ENCODE data around the gene CEP83. TPM values are rescaled to one million over a fixed set of nuclear protein-coding genes. Genes with fewer than 3 reads are reported as not detected.

Gene CEP83
- total and polyA plus RNA-seq, 8 donors = 2.6 to 44.4 (median 15.8) TPM

DNA sequence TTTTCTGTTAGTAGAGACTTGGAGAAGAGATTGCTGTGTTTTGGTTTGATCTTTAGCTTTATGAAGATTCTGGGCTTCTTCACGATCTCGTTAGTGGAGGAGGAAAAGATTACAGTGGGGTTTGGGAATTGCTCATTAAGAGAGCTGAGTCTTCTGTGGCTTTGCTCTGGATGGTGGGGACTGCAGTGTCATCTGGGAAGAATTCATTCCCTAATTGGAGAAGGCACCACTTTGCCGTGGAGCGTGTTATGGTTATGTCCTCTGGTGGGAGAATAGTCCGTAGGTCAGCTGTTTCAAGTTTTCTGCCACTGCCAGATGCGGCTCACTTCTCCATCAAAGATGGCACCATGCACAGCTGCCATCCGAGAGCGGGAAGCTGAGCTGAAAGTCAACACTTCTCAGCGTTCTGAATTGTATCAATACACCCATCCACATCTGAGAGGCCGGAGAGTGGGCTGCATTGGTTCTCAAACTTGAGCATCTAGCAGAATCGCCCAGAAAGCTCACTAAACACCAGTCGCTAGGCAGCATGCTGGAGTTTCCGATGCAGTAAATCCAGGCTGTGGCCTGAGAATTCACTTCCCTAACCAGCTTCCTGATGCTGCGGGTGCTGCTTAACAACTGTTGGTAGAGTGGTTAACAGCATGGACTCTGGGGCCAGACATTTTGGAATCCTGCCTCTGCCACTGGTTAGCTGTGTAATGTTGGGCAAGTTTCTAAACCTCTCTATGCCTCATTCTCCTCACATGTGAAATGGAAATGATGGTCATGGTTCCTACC, 193.5 kb downstream of the CEP83 start:
- H3K4me3 ChIP-seq = no peak overlapping the region
- H3K4me1 ChIP-seq = peaks cover 16 to 46% (median 21%) of the 10 kb centered on the region in 4 donors
- H3K27me3 ChIP-seq = no peaks in the 10 kb centered on the region
- no peak for DNase-seq
- no peaks in the 10 kb centered on the region for H3K36me3 ChIP-seq
- TF ChIP-seq EP300 (IDR thresholded peaks at IDR 0.05) = no peak
- intact Hi-C loops (cut with DNase I; ENCODE audit: low total_unique reads) = no loop called here
- H3K9me3 ChIP-seq = no peaks in the 10 kb centered on the region
- WGBS, 5 donors = 82 to 96% (median 91%) methylated on average over 13 to 14 of the region's 14 CpGs
- H3K27ac ChIP-seq = peak overlapping the region in 2 of 5 donors; percentile 30 to 46

DNA sequence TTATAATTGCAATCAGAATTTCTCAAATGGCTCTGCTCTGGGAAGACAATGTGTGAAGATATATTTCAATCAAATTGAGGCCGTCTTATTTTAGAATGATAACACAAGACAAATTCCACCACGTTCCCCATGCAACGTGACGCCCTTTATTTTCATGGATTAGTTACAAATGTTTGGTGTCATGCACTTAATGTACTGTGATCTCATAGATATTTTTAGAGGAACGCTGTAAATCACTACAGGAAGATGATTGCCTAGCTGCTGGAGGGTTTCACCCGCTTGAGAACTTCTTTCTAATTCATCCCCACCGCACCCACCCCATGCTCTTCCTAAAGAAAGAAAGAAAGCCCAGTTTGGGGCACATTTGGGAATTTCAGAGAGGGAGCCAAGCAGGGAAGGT, 194.1 kb downstream of the CEP83 start:
- intact Hi-C loops (cut with DNase I; ENCODE audit: low total_unique reads) = no loop called here
- 77 to 91% (median 85%) methylated on average over 7 of the region's 7 CpGs for WGBS, 5 donors

DNA sequence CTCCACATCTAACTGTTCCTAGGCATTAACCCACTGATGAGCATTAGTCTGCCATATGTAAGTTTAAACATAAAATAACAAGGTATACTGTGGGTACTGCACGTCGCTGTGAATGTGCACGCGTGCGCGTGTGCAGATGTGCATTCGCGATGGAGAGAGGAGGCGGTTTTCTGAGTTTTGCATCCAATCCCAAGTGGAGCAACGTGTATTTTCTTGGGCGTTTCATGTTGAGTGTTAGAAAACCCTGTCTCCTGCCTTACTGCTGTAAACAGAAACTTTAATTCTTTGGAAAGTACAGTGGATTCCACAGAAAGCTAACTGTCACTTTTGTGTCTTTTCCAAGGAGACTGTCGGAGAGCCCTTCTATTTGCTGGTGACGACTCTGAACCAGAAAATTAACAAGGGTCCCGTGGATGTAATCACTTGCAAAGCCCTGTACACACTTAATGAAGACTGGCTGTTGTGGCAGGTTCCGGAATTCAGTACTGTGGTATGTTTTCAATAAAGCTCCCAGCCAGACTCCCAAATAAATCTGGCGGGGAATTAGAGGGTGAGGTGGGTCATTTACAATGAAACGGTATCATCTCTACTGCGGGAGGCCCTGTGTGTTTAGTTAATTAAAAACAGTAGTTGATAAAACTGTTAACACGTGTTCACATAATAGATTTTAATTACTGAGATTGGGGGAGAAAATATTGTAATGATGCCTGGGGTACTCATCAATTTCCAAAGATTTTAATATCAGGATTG, 194.8 kb downstream of the CEP83 start:
- peak overlapping the region in 1 of 5 donors; percentile 90 for H3K27ac ChIP-seq
- H3K4me3 ChIP-seq = no peak overlapping the region
- H3K36me3 ChIP-seq = no peaks in the 10 kb centered on the region
- H3K4me1 ChIP-seq = peaks cover 16 to 46% (median 22%) of the 10 kb centered on the region in 4 donors
- intact Hi-C loops (cut with DNase I; ENCODE audit: low total_unique reads) = no loop called here
- TF ChIP-seq EP300 (IDR thresholded peaks at IDR 0.05) = no peak
- TF ChIP-seq POLR2A (IDR thresholded peaks at IDR 0.05) = no peak
- TF ChIP-seq, protein P1, sequence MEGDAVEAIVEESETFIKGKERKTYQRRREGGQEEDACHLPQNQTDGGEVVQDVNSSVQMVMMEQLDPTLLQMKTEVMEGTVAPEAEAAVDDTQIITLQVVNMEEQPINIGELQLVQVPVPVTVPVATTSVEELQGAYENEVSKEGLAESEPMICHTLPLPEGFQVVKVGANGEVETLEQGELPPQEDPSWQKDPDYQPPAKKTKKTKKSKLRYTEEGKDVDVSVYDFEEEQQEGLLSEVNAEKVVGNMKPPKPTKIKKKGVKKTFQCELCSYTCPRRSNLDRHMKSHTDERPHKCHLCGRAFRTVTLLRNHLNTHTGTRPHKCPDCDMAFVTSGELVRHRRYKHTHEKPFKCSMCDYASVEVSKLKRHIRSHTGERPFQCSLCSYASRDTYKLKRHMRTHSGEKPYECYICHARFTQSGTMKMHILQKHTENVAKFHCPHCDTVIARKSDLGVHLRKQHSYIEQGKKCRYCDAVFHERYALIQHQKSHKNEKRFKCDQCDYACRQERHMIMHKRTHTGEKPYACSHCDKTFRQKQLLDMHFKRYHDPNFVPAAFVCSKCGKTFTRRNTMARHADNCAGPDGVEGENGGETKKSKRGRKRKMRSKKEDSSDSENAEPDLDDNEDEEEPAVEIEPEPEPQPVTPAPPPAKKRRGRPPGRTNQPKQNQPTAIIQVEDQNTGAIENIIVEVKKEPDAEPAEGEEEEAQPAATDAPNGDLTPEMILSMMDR (IDR thresholded peaks at IDR 0.05) = no peak
- TF ChIP-seq POLR2AphosphoS5 (IDR thresholded peaks at IDR 0.05) = no peak
- no peaks in the 10 kb centered on the region for H3K27me3 ChIP-seq
- H3K9me3 ChIP-seq = no peaks in the 10 kb centered on the region
- WGBS, 5 donors = 87 to 89% (median 88%) methylated on average over 19 of the region's 19 CpGs
- DNase-seq = no peak

More for the DNA sequence above, 194.1 kb downstream of the CEP83 start:
- no peaks in the 10 kb centered on the region for H3K9me3 ChIP-seq
- no peak overlapping the region for H3K4me3 ChIP-seq
- H3K36me3 ChIP-seq = no peaks in the 10 kb centered on the region
- TF ChIP-seq, protein P1 (IDR thresholded peaks at IDR 0.05) = no peak
- no peak for TF ChIP-seq POLR2AphosphoS5 (IDR thresholded peaks at IDR 0.05)
- no peak for TF ChIP-seq EP300 (IDR thresholded peaks at IDR 0.05)
- no peak for TF ChIP-seq POLR2A (IDR thresholded peaks at IDR 0.05)
- peaks cover 16 to 46% (median 22%) of the 10 kb centered on the region in 4 donors for H3K4me1 ChIP-seq
- no peak overlapping the region for H3K27ac ChIP-seq
- peak in 1 of 2 donors; percentile 36 for DNase-seq
- no peaks in the 10 kb centered on the region for H3K27me3 ChIP-seq

DNA sequence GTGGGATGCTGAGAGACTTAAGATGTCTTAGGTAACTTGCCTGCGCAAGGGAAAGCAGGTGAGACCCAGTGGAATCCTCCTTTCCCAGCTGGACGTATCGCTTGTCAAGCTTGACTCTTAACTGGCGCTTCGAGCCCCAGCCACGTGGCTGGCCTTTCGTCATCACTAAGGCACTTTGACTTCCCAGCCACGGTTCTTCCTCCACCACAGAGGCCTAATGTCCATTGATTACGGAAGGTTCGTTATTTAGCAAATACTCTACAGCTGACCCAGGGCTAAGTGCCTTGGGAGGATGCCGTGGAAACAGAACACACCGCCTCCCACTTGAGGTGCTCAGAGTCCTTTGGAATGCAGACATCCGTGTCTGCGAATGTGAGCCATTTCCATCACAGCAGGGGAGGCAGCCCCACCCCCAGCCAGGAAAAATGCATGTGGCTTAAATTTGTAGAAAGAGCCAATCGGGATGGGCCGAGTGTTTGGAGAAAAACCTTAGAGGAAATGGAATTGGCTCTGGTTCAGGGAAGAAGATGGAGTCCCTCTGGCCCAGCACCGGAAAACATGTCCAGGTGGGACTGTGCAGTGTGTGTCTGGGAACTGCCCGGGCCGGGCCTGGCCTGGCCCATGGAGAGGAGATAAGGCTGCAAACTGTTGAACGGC, 195.6 kb downstream of the CEP83 start:
- Histone ChIP-seq H3K4me3 (no peak overlapping the region), H3K4me1 (peaks cover 16 to 46% (median 22%) of the 10 kb centered on the region in 4 donors), H3K9me3 (no peaks in the 10 kb centered on the region), H3K27ac (peak overlapping the region in 3 of 5 donors; percentile 76 to 90 (median 82)), H3K36me3 (no peaks in the 10 kb centered on the region), H3K27me3 (no peaks in the 10 kb centered on the region)
- intact Hi-C loops (cut with DNase I; ENCODE audit: low total_unique reads) = no loop called here
- WGBS, 5 donors = 55 to 73% (median 69%) methylated on average over 20 of the region's 20 CpGs
- TF ChIP-seq EP300 (IDR thresholded peaks at IDR 0.05) = no peak
- TF ChIP-seq POLR2AphosphoS5 (IDR thresholded peaks at IDR 0.05) = no peak
- TF ChIP-seq, protein P1 (IDR thresholded peaks at IDR 0.05) = no peak
- TF ChIP-seq POLR2A (IDR thresholded peaks at IDR 0.05) = no peak
- DNase-seq = peak in 1 of 2 donors; percentile 62

Data from stomach (tissue), 9 donors.